ENCODE data around the gene MNDA.

The MNDA gene

DNA sequence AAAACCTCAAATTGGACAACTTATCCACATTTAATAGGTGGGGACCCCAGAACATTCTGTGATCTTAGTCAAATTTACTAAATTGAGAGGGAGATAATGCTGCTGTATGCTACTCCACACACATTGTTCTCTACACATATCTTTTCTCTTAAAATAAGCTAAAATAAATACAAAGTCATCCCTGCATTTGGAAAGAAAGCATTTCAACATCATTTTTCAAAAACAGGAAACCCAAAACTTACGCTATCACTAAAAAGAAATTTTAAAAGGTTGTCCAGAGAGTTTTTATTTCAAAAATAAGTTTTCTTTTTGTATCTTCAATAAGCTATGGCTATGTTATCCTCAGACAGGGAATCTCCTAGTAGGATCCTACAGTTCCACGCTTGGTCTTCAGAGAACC is 30.6 kb upstream of the MNDA start:
- no peak overlapping the region for H3K4me3 ChIP-seq (ENCODE audit: low read depth, low read length)
- H3K27ac ChIP-seq, result no peak overlapping the region
- H3K36me3 ChIP-seq (ENCODE audit: control insufficient read depth, insufficient read depth, low read length), result no peaks in the 10 kb centered on the region
- H2AFZ ChIP-seq, result no peak overlapping the region
- no peak overlapping the region for H3K9ac ChIP-seq
- H3K27me3 ChIP-seq (ENCODE audit: control insufficient read depth, insufficient read depth, low read length), result no peaks in the 10 kb centered on the region
- no peaks in the 10 kb centered on the region for H3K9me3 ChIP-seq (ENCODE audit: control insufficient read depth, low read length)
- H3K4me2 ChIP-seq (ENCODE audit: low read length), result no peak overlapping the region
- no peaks in the 10 kb centered on the region for H3K79me2 ChIP-seq
- TF ChIP-seq CTCF (IDR thresholded peaks at IDR 0.05), result no peak
- H3K4me1 ChIP-seq, result no peaks in the 10 kb centered on the region

DNA sequence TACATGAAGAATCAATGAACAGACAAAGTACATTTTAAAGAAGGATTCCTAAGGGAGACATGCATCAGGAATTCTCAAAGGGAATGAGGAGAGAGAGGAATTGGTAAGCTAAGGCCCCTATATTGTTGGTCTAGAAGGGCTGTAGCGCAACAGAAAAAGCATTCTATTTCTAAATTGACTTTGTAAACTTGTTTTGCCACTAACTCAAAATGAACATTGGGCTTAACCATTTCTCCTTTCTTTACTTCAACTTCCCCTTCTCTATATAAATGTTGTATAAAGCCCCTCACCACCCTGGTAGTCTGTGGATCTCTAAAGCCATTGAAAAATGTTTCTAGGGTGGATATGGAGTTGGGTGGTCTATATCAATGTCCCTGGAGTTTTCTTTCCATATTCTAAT is 29.8 kb upstream of the MNDA start:
- Histone ChIP-seq H3K4me2 (ENCODE audit: low read length) (no peak overlapping the region), H3K79me2 (no peaks in the 10 kb centered on the region), H3K4me1 (no peaks in the 10 kb centered on the region), H2AFZ (no peak overlapping the region), H3K27me3 (ENCODE audit: control insufficient read depth, insufficient read depth, low read length) (no peaks in the 10 kb centered on the region), H3K27ac (no peak overlapping the region), H3K36me3 (ENCODE audit: control insufficient read depth, insufficient read depth, low read length) (no peaks in the 10 kb centered on the region), H3K4me3 (ENCODE audit: low read depth, low read length) (no peak overlapping the region), H3K9ac (no peak overlapping the region), H3K9me3 (ENCODE audit: control insufficient read depth, low read length) (no peaks in the 10 kb centered on the region)
- no peak for TF ChIP-seq CTCF (IDR thresholded peaks at IDR 0.05)

GRCh38 chr1:158803678-158804077 is 27.5 kb upstream of the MNDA start:
- no peaks in the 10 kb centered on the region for H3K79me2 ChIP-seq
- no peak for TF ChIP-seq CTCF (IDR thresholded peaks at IDR 0.05)

GRCh38 chr1:158806916-158807536 is 24.1 kb upstream of the MNDA start:
- no peaks in the 10 kb centered on the region for H3K4me1 ChIP-seq
- no peak overlapping the region for H3K27ac ChIP-seq
- H2AFZ ChIP-seq, result no peak overlapping the region
- H3K36me3 ChIP-seq (ENCODE audit: control insufficient read depth, insufficient read depth, low read length), result no peaks in the 10 kb centered on the region
- no peaks in the 10 kb centered on the region for H3K27me3 ChIP-seq (ENCODE audit: control insufficient read depth, insufficient read depth, low read length)
- no peak overlapping the region for H3K4me3 ChIP-seq (ENCODE audit: low read depth, low read length)
- H3K79me2 ChIP-seq, result no peaks in the 10 kb centered on the region
- no peak overlapping the region for H3K9ac ChIP-seq
- no peak for TF ChIP-seq CTCF (IDR thresholded peaks at IDR 0.05)
- no peak overlapping the region for H3K4me2 ChIP-seq (ENCODE audit: low read length)
- no peaks in the 10 kb centered on the region for H3K9me3 ChIP-seq (ENCODE audit: control insufficient read depth, low read length)

More at GRCh38 chr1:158803678-158804077, 27.5 kb upstream of the MNDA start:
- no peaks in the 10 kb centered on the region for H3K27me3 ChIP-seq (ENCODE audit: control insufficient read depth, insufficient read depth, low read length)
- H3K4me3 ChIP-seq (ENCODE audit: low read depth, low read length), result no peak overlapping the region
- H3K4me2 ChIP-seq (ENCODE audit: low read length), result no peak overlapping the region
- H3K9ac ChIP-seq, result no peak overlapping the region
- no peaks in the 10 kb centered on the region for H3K9me3 ChIP-seq (ENCODE audit: control insufficient read depth, low read length)
- H3K27ac ChIP-seq, result no peak overlapping the region
- H3K36me3 ChIP-seq (ENCODE audit: control insufficient read depth, insufficient read depth, low read length), result no peaks in the 10 kb centered on the region
- H3K4me1 ChIP-seq, result no peaks in the 10 kb centered on the region
- no peak overlapping the region for H2AFZ ChIP-seq

DNA sequence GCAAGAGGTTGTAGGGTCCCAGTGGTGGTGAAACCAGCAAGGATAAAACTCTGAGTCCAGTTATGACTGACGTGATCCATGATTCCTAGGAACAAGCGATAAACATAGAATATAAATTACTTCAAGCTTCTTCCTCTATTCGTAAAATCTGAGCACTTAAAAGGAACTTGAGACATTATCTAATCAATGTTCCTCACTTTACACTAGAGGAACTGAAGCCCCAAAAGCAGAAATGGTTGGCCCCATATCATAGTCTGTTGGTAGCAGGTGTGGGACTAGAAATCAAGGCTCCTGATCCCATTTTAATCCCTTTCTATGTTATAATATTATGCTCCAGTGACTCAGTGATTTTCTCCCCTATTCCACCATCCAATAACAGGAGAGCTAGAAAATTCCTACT is 21.9 kb upstream of the MNDA start:
- H3K4me2 ChIP-seq (ENCODE audit: low read length), result no peak overlapping the region
- H3K36me3 ChIP-seq (ENCODE audit: control insufficient read depth, insufficient read depth, low read length), result no peaks in the 10 kb centered on the region
- TF ChIP-seq CTCF (IDR thresholded peaks at IDR 0.05), result no peak
- no peaks in the 10 kb centered on the region for H3K4me1 ChIP-seq
- no peaks in the 10 kb centered on the region for H3K9me3 ChIP-seq (ENCODE audit: control insufficient read depth, low read length)
- no peaks in the 10 kb centered on the region for H3K79me2 ChIP-seq
- H3K27me3 ChIP-seq (ENCODE audit: control insufficient read depth, insufficient read depth, low read length), result no peaks in the 10 kb centered on the region
- no peak overlapping the region for H3K9ac ChIP-seq
- H3K27ac ChIP-seq, result no peak overlapping the region
- H3K4me3 ChIP-seq (ENCODE audit: low read depth, low read length), result no peak overlapping the region
- H2AFZ ChIP-seq, result no peak overlapping the region
